Thoracic aorta (tissue), 2 donors: ENCODE measurements around the gene FPR2. TPM values are rescaled to one million over a fixed set of nuclear protein-coding genes. Genes with fewer than 3 reads are reported as not detected.
A peak's percentile ranks its signal among the peaks of the same experiment; 100 is the strongest.

Experiments used
- ATAC-seq: fragments of 150-250 bp; one replicate; pipeline ENCODE4 v1.8.0; 2017; ENCODE audit warnings: low read depth; ENCODE audit not compliant: insufficient number of reproducible peaks, low FRiP score
- DNase-seq: peaks from one replicate; pipeline ENCODE4 v3.0.0-alpha.2; 2020; ENCODE audit warnings: low spot score
- H3K27ac ChIP-seq, 2 donors: fragments of 200-600 bp; sonication (generic); 1 replicate in 1 of 2; 2 replicates in 1 of 2; pipeline ENCODE4 v1.5.1; 2016; ENCODE audit warnings: mild to moderate bottlenecking in 2 of 2, moderate library complexity in 2 of 2
- H3K27me3 ChIP-seq: fragments of 200-600 bp; sonication (generic); replicated peaks from 2 replicates; pipeline ENCODE4 v1.6.0; 2016; ENCODE audit warnings: mild to moderate bottlenecking; ENCODE audit not compliant: insufficient read depth
- H3K36me3 ChIP-seq: fragments of 200-600 bp; sonication (generic); one replicate; pipeline ENCODE4 v1.5.1; 2016
- H3K4me1 ChIP-seq, 2 donors: fragments of 200-600 bp; sonication (generic); 1 replicate in 1 of 2; 2 replicates in 1 of 2; pipeline versions ENCODE4 v1.5.1 to v1.6.0; 2016; ENCODE audit warnings: low read depth in 2 of 2, mild to moderate bottlenecking in 1 of 2; ENCODE audit not compliant: control insufficient read depth in 1 of 2
- H3K4me3 ChIP-seq: fragments of 200-600 bp; sonication (generic); 2 replicates; pipeline ENCODE4 v1.5.1; 2016; ENCODE audit warnings: mild to moderate bottlenecking
- H3K9me3 ChIP-seq: fragments of 200-600 bp; sonication (generic); 2 replicates; pipeline ENCODE4 v1.5.1; 2016
- CTCF ChIP-seq: fragments of 200-600 bp; sonication (generic); IDR thresholded peaks from one replicate; pipeline ENCODE4 v1.5.1; 2019; ENCODE audit warnings: antibody characterized with exemption
- total RNA-seq, 2 donors: library from RNA; depleted of rRNA; stranded (reverse); fragments of >200 nt; gene quantifications; one replicate each; pipeline versions ENCODE4 v1.1.0 to v1.2.3, GENCODE V29; 2016

Gene FPR2
- total RNA-seq, 2 donors from 2014 or later: 2.2 to 5.9 TPM

GRCh38 chr19:51715850-51716249 lies 45.1 kb upstream of the FPR2 start:
- no peak overlapping the region for H3K27ac ChIP-seq
- peaks cover 6% of the 10 kb centered on the region for H3K27me3 ChIP-seq
- H3K36me3 ChIP-seq: no peaks in the 10 kb centered on the region
- no peaks in the 10 kb centered on the region for H3K9me3 ChIP-seq
- peaks cover 0 to 6% of the 10 kb centered on the region in 2 donors for H3K4me1 ChIP-seq
- no peak for TF ChIP-seq CTCF
- ATAC-seq: no peak
- DNase-seq: no peak
- H3K4me3 ChIP-seq: no peak overlapping the region

DNA sequence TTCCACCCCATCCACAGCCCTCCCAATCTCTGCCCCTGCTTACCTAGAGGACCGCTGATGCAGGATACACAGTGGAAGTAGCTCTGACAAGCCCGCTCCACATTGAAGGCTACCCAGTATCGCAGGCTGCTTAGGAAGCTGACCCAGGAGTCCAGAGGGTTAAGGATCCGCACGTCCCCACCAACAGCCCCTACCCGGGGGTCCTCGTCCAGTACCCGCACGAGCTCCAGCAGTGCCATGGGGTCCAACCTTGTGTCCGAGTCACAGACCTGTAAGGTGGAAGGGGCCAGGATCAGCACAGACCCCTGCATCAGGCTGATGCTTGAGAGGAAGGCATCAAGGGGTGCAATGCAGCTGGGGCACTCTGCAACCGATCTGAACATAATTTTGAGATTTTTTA lies 44.1 kb upstream of the FPR2 start:
- peaks cover 0 to 6% of the 10 kb centered on the region in 2 donors for H3K4me1 ChIP-seq
- no peaks in the 10 kb centered on the region for H3K36me3 ChIP-seq
- no peak overlapping the region for H3K4me3 ChIP-seq
- DNase-seq (no peak), ATAC-seq (no peak)
- H3K27me3 ChIP-seq: peaks cover 6% of the 10 kb centered on the region
- no peaks in the 10 kb centered on the region for H3K9me3 ChIP-seq
- H3K27ac ChIP-seq: no peak overlapping the region
- TF ChIP-seq CTCF: no peak

- Histone ChIP-seq H3K9me3 (no peaks in the 10 kb centered on the region), H3K36me3 (no peaks in the 10 kb centered on the region), H3K4me1 (peaks cover 0 to 6% of the 10 kb centered on the region in 2 donors), H3K27me3 (peaks cover 6% of the 10 kb centered on the region), H3K27ac (no peak overlapping the region), H3K4me3 (peak overlapping the region; percentile 47)
- TF ChIP-seq CTCF: no peak
- ATAC-seq: no peak
- no peak for DNase-seq
These were observed 41.6 kb upstream of the FPR2 start for GRCh38 chr19:51719251-51719988.

DNA sequence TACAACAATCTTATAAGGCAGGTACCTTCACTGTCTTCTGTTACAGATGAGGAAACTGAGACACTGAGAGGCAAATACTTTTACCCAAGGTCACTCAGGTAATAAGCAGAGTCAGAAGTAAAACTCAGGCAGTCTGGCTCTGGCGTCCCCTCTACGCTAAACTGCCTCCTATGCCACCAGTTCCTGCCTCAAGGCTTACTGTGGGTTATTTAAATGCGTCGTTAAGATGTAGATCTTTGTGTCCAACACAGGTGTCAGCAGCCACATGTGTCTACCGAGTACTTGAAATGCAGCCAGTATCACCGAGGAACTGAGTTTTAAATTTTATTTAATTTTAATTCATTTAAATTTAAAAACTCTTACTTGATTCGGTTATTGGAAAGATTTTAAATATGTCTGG lies 39.1 kb upstream of the FPR2 start:
- peaks cover 6% of the 10 kb centered on the region for H3K27me3 ChIP-seq
- TF ChIP-seq CTCF: no peak
- no peaks in the 10 kb centered on the region for H3K9me3 ChIP-seq
- no peak for DNase-seq
- no peak overlapping the region for H3K4me3 ChIP-seq
- H3K36me3 ChIP-seq: no peaks in the 10 kb centered on the region
- no peak for ATAC-seq
- no peak overlapping the region for H3K27ac ChIP-seq
- H3K4me1 ChIP-seq: peaks cover 0 to 6% of the 10 kb centered on the region in 2 donors

DNA sequence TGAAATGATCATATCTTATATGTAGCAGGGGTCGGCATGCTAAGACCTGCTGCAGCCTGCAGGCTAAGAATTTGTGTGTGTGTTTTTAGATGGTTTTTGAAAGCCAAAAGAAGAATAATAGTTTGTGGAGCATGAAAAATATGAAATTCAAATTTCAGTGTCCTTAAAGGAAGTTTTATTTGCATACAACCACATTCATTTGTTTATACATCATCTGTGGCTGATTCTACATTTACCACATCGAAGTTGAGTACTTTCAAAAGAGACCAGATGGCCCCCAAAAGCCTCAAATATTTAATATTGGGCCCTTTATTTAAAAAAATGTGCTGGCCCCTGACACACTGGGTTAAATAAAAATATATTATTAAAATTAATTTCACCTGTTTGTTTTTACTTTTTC lies 38.5 kb upstream of the FPR2 start:
- TF ChIP-seq CTCF: no peak
- Histone ChIP-seq H3K27ac (no peak overlapping the region), H3K4me3 (no peak overlapping the region), H3K27me3 (peaks cover 6% of the 10 kb centered on the region), H3K4me1 (peaks cover 0 to 6% of the 10 kb centered on the region in 2 donors), H3K36me3 (no peaks in the 10 kb centered on the region), H3K9me3 (no peaks in the 10 kb centered on the region)
- ATAC-seq (no peak), DNase-seq (no peak)
